ENCODE measurements around the gene IL13RA2.

The IL13RA2 gene

DNA sequence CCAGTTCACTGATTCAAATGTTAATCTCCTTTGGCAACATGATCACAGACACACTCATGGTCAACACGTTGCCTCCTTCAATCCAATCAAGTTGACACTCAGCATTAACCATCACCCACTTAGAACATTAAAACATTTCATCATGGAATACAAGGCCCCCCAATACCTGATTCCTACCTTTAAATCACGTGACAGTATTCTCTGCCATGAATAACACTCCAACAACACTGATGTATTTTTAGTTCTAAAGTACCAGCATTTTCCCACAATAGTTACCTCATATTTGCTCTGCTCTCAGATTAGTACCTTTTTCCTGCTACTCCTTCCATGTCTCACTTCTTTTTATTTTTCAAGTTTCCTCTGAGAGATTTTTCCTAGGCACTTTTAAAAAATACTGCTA lies 19.6 kb downstream of the IL13RA2 start:
- no peak for DNase-seq

DNA sequence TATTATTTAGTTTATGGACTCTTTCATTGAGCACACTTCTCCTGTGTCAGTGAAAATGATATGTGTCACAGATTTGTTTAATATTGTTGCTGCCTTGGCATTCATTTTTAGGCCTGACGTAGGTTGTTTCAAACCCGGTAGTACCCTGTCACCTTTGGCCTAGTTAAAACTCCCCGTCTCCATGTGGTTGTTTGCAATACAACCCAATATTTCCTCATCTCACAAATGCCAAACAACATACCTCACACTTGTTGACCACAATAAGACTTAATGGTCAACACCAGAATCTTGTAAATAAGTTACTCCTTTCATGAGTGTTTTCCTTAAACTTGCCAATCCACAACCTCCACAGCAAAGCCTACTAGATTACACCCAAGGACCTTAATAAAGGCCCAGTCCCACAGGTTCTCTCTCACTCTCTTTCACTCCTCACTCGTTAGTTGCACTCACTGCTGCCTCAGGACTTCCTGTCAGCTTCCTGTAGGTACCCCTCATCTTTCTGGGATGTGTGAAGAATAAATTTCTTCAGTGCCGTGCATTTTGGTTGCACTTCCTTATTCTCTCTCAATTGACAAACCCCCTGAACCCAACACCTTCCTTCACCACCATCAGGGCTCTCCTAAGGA lies 31.3 kb downstream of the IL13RA2 start:
- no peak for DNase-seq

DNA sequence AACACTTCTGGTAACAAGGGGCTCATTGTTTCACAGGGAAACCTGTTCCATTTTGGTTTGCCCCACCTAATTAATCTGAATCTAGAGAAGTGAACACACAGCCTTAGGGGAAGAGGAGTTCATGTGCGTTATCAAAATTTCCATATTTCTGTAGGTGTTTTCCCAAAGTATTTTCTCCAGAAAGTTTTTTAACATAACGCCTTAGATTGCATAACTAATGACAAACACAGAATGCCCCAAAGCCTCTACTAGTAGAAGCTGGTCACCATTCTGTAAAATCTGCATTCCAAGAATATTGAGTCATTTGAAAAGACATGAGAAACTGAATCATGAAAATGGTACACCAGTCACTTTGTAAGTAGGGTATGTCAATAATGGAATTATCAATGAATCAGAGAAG lies 41.1 kb downstream of the IL13RA2 start:
- no peak for DNase-seq

DNA sequence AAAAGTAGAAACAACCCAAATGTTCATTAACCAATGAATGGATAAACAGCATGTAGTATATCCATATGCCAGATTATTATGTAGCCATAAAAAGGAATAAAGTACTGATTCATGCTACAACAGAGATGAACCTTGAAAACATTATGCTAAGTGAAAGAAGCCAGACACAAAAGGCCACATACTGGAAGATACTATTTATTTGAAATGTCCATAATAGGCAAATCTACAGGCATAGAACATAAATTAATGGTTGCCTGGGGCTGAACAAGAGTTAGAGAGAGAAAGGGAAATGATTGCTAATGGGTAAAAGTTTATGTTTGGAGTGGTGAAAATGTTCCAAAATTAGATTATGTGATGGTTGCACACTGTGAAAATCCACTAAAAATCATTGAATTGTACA lies 44.4 kb downstream of the IL13RA2 start:
- DNase-seq, result no peak

DNA sequence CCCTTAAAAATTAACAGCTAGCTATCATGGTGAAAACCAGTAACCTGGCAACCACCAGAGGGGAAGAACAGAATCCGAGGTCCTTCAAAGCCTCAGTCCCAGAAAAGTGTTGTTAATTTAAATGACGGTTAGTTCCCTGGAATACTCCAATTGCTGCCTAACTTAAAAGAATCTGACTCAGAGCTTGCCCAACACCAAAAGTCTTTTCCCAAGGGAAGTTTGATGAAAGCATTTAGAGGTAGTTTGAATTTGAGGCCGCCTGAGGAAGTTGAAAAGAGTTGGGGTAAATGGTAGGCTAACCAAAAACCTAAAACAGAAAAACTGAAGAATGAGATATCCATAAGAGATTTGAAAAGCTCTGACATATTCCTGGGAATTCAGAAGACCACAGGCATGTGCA lies 46.6 kb downstream of the IL13RA2 start:
- no peak for DNase-seq

DNA sequence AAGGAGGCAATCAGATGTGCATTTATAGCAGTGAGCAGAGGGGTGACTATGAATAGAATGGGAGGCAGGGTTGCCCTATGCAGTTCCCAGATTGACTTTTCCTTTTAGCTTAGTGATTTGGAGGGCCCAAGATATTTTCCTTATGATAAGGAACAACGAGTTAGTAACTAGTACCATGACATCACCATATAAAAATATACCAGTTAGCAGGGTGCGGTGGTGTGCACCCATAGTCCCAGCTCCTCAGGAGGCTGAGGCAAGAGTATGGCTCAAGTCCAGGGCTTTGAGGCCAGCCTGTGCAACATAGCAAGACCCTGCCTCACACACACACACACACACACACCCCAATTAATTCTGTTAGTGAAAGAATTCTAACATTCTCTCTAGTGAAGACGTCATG lies 53.0 kb downstream of the IL13RA2 start:
- DNase-seq, result no peak

DNA sequence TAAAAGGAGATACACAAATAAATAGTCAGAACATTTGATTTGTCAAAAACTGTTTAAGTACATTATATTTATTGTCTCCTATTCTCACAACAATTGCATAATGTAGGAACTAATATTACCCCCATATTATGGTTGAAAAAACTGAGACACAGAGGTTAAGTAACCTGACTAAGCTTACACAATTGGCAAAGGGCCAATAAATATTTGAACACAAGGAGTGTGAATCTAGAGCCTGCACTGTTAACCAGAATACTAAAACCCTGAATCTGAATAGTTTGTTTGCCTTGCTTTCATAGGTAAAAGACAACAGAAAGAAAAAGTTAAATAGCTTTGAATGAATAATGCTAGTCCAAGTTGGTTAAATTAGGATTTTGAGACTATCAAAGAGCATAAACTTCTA lies 55.2 kb downstream of the IL13RA2 start:
- no peak for DNase-seq

DNA sequence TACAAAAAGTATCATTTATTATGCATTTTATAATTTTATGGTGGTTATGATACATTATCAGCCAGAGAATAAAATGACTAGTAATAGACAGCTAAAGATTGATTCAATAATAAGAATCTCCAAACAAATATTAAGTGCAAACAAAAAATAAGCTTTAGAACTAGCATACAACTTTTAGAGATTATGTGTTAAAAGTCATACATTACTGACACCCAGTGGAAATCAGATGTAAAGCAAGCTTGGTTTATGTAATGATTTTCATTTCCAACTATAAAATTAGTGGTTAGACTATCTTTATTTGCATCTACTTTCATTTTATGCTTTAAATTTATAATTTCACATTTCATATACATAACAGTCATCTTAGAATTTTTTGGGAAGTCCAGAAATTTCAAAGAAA lies 57.7 kb downstream of the IL13RA2 start:
- no peak for DNase-seq

Measured in hypothalamus (tissue), 51 donors.